Mammary epithelial cell (primary cell): ENCODE results near the gene UBR4.

Experiments
- EZH2 ChIP-seq: IDR thresholded peaks from 2 replicates; pipeline ENCODE4 v1.6.1; 2012; ENCODE audit warnings: low read length, inconsistent platforms, borderline replicate concordance
- TF ChIP-seq, protein P1 (sequence below), 2 donors: IDR thresholded peaks in 1 of 2; conservative IDR thresholded peaks in 1 of 2; 2 replicates each; pipeline ENCODE4 v1.5.1; 2011 to 2012; ENCODE audit warnings: inconsistent platforms in 2 of 2, low read length in 2 of 2, mild to moderate bottlenecking in 2 of 2, control low read depth in 1 of 2, low read depth in 1 of 2; ENCODE audit not compliant: insufficient read depth in 1 of 2; ENCODE audit errors: extremely low read depth in 1 of 2

DNA sequence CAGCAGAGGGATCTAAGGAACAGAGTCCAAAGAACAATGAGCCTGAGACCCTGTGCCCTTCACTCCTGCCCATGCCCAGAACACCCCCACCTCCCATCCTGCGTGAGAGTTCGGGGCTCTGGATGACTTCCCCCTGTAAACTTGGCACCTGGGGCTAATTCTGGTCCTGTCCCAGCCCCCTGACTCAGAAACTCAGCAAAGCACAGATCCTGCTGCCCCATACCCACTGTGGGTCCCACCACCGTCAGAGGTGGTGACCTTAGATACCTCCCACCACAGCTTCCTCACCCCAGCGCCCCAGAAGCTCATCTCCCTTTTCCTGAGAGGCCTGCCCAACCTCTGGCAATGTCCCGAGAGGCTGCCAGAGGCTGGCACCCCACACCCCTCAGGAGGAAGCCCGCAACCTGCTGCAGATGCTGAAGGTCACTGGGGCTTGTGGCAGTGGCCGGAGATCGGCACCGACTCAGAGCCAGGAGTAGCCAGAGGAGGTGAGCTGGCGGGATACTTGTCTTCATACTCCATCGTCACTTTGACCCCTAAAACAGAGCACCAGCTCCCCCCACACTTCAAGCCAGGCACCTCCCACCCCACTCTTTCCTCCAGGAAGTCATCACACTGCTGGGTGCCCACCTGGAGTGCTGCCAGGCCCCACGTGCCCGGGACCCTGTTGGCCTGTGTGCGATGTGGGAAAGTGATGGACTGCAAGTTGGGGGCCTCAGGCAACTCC lies 142.0 kb downstream of the UBR4 start:
- TF ChIP-seq, protein P1, sequence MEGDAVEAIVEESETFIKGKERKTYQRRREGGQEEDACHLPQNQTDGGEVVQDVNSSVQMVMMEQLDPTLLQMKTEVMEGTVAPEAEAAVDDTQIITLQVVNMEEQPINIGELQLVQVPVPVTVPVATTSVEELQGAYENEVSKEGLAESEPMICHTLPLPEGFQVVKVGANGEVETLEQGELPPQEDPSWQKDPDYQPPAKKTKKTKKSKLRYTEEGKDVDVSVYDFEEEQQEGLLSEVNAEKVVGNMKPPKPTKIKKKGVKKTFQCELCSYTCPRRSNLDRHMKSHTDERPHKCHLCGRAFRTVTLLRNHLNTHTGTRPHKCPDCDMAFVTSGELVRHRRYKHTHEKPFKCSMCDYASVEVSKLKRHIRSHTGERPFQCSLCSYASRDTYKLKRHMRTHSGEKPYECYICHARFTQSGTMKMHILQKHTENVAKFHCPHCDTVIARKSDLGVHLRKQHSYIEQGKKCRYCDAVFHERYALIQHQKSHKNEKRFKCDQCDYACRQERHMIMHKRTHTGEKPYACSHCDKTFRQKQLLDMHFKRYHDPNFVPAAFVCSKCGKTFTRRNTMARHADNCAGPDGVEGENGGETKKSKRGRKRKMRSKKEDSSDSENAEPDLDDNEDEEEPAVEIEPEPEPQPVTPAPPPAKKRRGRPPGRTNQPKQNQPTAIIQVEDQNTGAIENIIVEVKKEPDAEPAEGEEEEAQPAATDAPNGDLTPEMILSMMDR (conservative IDR thresholded peaks at IDR 0.05 in 1 of 2, IDR thresholded peaks at IDR 0.05 in 1 of 2; ENCODE audit: extremely low read depth in 1 of 2, insufficient read depth in 1 of 2, low read depth in 1 of 2, low read length in 2 of 2) = no peak
- TF ChIP-seq EZH2 = no peak
